OCI-LY1 (cell line): ENCODE data around the gene MTOR.

Experiments
- H2AFZ ChIP-seq: fragments of 200-600 bp; sonication (generic), shearing (Covaris generic); 2 replicates; pipeline ENCODE4 v1.6.0; 2014; ENCODE audit warnings: antibody characterized with exemption, mild to moderate bottlenecking, low read length
- H3F3A ChIP-seq: fragments of 200-600 bp; sonication (generic), shearing (Covaris generic); 2 replicates; pipeline ENCODE4 v1.6.0; 2014; ENCODE audit warnings: mild to moderate bottlenecking, antibody characterized with exemption, low read length, moderate library complexity; ENCODE audit not compliant: insufficient read depth
- H3K27ac ChIP-seq: fragments of 200-600 bp; sonication (generic); 2 replicates; pipeline ENCODE4 v1.5.1; 2014; ENCODE audit warnings: low read length, mixed run types, mild to moderate bottlenecking, low read depth; ENCODE audit not compliant: poor library complexity, severe bottlenecking
- H3K27me3 ChIP-seq: fragments of 200-600 bp; sonication (generic); 2 replicates; pipeline ENCODE4 v1.6.0; 2014; ENCODE audit warnings: antibody characterized with exemption, mild to moderate bottlenecking, low read length, moderate library complexity; ENCODE audit not compliant: insufficient read depth
- H3K36me3 ChIP-seq: fragments of 200-600 bp; sonication (generic); 2 replicates; pipeline ENCODE4 v1.6.1; 2014; ENCODE audit warnings: mild to moderate bottlenecking, antibody characterized with exemption, low read length, moderate library complexity, mixed read lengths; ENCODE audit not compliant: insufficient read depth
- H3K4me1 ChIP-seq: fragments of 200-600 bp; sonication (generic); 2 replicates; pipeline ENCODE4 v1.5.1; 2014; ENCODE audit warnings: mild to moderate bottlenecking, low read length, moderate library complexity; ENCODE audit not compliant: insufficient read depth, severe bottlenecking
- H3K4me2 ChIP-seq: fragments of 200-600 bp; sonication (generic), shearing (Covaris generic); 2 replicates; pipeline ENCODE4 v1.6.1; 2014; ENCODE audit warnings: low read length
- H3K4me3 ChIP-seq: fragments of 200-600 bp; sonication (generic); 2 replicates; pipeline ENCODE4 v1.5.1; 2014; ENCODE audit warnings: low read length, low read depth, mild to moderate bottlenecking, mixed read lengths; ENCODE audit not compliant: poor library complexity, severe bottlenecking
- H3K79me2 ChIP-seq: fragments of 200-600 bp; shearing (Covaris generic); 2 replicates; pipeline ENCODE4 v1.6.1; 2016; ENCODE audit warnings: mixed run types, low read length, mixed read lengths; ENCODE audit not compliant: insufficient read depth
- H3K9ac ChIP-seq: fragments of 200-600 bp; sonication (generic), shearing (Covaris generic); 2 replicates; pipeline ENCODE4 v1.6.1; 2014; ENCODE audit warnings: mild to moderate bottlenecking, low read length, mixed read lengths
- H3K9me2 ChIP-seq: fragments of 200-600 bp; sonication (generic), shearing (Covaris generic); 2 replicates; pipeline ENCODE4 v1.6.1; 2014; ENCODE audit warnings: low read depth, mild to moderate bottlenecking, low read length, mixed read lengths
- H3K9me3 ChIP-seq: fragments of 200-600 bp; shearing (Covaris generic); 2 replicates; pipeline ENCODE4 v1.6.1; 2014; ENCODE audit warnings: low read length, mixed read lengths
- H4K20me1 ChIP-seq: fragments of 200-600 bp; sonication (generic), shearing (Covaris generic); 2 replicates; pipeline ENCODE4 v1.6.0; 2016; ENCODE audit warnings: mild to moderate bottlenecking, low read length; ENCODE audit not compliant: insufficient read depth
- CTCF ChIP-seq: fragments of 200-600 bp; sonication (generic), shearing (Covaris generic); IDR thresholded peaks from 2 replicates; pipeline ENCODE4 v1.5.1; 2017; ENCODE audit warnings: mild to moderate bottlenecking, antibody characterized with exemption, low read length, moderate library complexity, mixed read lengths
- EZH2 ChIP-seq: fragments of 200-600 bp; sonication (generic), shearing (Covaris generic); IDR thresholded peaks from 2 replicates; pipeline ENCODE4 v1.8.0; 2017; ENCODE audit warnings: borderline replicate concordance, mixed run types, mild to moderate bottlenecking, antibody characterized with exemption, low read length, moderate library complexity, mixed read lengths

Gene MTOR

GRCh38 chr1:11109047-11109760 is 153.1 kb downstream of the MTOR start:
- peaks cover 68% of the 10 kb centered on the region for H3K36me3 ChIP-seq

GRCh38 chr1:11107599-11107998 is 154.8 kb downstream of the MTOR start:
- Histone ChIP-seq H3K9ac (no peak overlapping the region), H3K4me1 (no peaks in the 10 kb centered on the region), H3K4me3 (no peak overlapping the region), H4K20me1 (no peaks in the 10 kb centered on the region), H3K27ac (no peak overlapping the region), H2AFZ (no peak overlapping the region), H3K79me2 (no peaks in the 10 kb centered on the region), H3K27me3 (no peaks in the 10 kb centered on the region), H3F3A (no peaks in the 10 kb centered on the region), H3K36me3 (peaks cover 54% of the 10 kb centered on the region), H3K9me2 (no peaks in the 10 kb centered on the region), H3K9me3 (no peaks in the 10 kb centered on the region), H3K4me2 (no peak overlapping the region)
- TF ChIP-seq CTCF: no peak

More at GRCh38 chr1:11109047-11109760, 153.1 kb downstream of the MTOR start:
- Histone ChIP-seq H3F3A (no peaks in the 10 kb centered on the region), H3K9me2 (no peaks in the 10 kb centered on the region), H3K4me1 (no peaks in the 10 kb centered on the region), H3K27ac (no peak overlapping the region), H2AFZ (no peak overlapping the region), H3K27me3 (no peaks in the 10 kb centered on the region), H3K9me3 (no peaks in the 10 kb centered on the region), H4K20me1 (no peaks in the 10 kb centered on the region), H3K9ac (no peak overlapping the region), H3K4me3 (no peak overlapping the region), H3K79me2 (no peaks in the 10 kb centered on the region), H3K4me2 (no peak overlapping the region)
- TF ChIP-seq CTCF (no peak), EZH2 (no peak)

- H3K4me3 ChIP-seq: no peak overlapping the region
- H3K4me1 ChIP-seq: no peaks in the 10 kb centered on the region
- H3K27me3 ChIP-seq: no peaks in the 10 kb centered on the region
- no peak for TF ChIP-seq EZH2
- TF ChIP-seq CTCF: no peak
- H2AFZ ChIP-seq: no peak overlapping the region
- no peak overlapping the region for H3K9ac ChIP-seq
- no peaks in the 10 kb centered on the region for H3K9me3 ChIP-seq
- 0 out of 2 replicates have a peak, but pooled peaks cover 5% of the 10 kb centered on the region for H3F3A ChIP-seq
- peaks cover 38% of the 10 kb centered on the region for H3K36me3 ChIP-seq
- no peak overlapping the region for H3K27ac ChIP-seq
- H3K4me2 ChIP-seq: no peak overlapping the region
- H4K20me1 ChIP-seq: no peaks in the 10 kb centered on the region
- no peaks in the 10 kb centered on the region for H3K79me2 ChIP-seq
- no peaks in the 10 kb centered on the region for H3K9me2 ChIP-seq
Measured at GRCh38 chr1:11105586-11105985, 156.8 kb downstream of the MTOR start.
